GM21390 (cell line): ENCODE results near the gene M1AP.
A peak's percentile ranks its signal among the peaks of the same experiment; 100 is the strongest.

ENCODE experiments used
- ATAC-seq: cut with Tn5 transposase; IDR thresholded peaks from one replicate; pipeline ENCODE4 v1.9.1; 2021; ENCODE audit not compliant: unreplicated experiment

Gene M1AP, protein sequence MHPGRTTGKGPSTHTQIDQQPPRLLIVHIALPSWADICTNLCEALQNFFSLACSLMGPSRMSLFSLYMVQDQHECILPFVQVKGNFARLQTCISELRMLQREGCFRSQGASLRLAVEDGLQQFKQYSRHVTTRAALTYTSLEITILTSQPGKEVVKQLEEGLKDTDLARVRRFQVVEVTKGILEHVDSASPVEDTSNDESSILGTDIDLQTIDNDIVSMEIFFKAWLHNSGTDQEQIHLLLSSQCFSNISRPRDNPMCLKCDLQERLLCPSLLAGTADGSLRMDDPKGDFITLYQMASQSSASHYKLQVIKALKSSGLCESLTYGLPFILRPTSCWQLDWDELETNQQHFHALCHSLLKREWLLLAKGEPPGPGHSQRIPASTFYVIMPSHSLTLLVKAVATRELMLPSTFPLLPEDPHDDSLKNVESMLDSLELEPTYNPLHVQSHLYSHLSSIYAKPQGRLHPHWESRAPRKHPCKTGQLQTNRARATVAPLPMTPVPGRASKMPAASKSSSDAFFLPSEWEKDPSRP

GRCh38 chr2:74648009-74648443 lies at the start of gene M1AP:
M1AP (minus strand) TSS chr2:74648330; CDS start chr2:74640275, 8,055 bp downstream.
- ATAC-seq: no peak

- no peak for ATAC-seq
These were observed 48.7 kb upstream of the M1AP start for GRCh38 chr2:74696829-74697228.

DNA sequence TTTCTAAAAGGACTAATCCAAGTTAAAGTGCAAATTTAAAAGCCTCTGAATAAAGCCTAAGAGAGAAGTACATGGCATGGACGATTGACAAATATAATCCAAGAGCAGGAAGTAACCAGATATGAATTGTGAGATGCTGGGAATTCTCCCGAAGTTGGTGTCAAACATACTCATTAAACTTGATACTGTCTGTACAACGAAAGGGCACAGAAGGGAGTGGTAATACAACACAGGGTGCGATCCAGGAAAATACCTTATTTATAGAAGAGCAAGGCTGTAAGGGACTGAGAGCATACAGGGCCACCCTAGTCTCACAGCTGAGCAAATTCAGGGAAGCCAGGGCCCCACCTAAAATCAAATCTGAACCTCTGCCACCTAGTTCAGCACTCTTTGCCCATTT lies 47.5 kb upstream of the M1AP start:
- no peak for ATAC-seq

GRCh38 chr2:74694281-74694680 lies 46.2 kb upstream of the M1AP start:
- ATAC-seq: no peak

DNA sequence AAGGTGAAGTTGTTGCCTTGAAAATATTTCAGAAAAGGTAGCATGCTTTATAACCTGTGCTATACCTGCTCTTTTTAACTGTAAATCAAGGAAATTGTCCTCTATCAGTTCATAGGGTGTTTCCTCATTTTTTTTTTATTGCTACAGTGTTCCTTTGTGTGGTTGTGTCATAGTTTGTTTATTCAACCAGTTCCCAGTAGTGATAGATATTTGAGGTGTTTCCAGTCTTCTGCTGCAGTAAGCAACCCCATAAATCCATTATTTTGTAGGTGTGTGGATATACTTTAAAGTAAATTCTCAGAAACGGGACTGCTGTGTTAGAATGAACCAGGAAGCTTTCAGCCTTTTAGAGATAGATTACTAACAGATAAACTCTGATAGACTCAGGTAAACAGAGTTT lies 45.5 kb upstream of the M1AP start:
- no peak for ATAC-seq

DNA sequence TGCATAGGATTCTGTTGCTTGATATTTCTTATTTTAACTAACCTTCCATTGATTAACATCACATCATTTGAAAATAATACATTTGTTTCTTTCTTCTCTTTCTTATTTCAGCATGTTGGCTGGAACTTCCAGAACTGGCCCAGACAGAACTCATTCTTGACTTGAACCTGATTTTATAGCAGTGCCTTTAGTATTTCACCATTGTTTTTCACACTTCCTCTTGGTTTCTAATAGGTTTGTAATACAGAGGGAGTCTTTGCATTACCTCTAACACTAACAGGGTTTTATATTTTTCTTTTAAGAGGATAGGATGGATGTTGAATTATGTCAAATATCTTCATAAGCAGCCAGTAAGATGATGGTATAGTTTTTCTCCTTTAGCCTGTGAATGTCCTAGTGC lies 45.1 kb upstream of the M1AP start:
- ATAC-seq: no peak

- no peak for ATAC-seq
These were observed 43.8 kb upstream of the M1AP start for GRCh38 chr2:74691929-74692328.

GRCh38 chr2:74690571-74690970 lies 42.4 kb upstream of the M1AP start:
- peak; percentile 70 for ATAC-seq

DNA sequence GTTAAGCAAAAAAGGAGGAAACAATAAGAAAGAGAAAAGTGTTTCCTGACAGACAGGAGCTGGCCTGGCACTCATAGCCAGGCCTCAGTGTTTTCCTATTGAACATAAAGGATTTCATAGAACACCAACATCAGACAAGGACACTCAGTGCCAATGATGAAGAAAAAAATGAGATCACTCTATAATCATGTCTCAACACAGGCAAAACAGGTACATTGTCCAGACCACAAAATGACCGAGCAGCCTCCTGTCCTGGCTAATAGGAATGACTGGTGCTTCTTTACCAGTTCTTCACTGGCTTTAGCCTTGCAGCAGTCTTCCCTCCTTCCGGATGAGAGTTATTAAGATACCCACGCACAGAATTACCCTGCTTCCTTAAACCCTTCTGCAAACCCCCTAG lies 41.5 kb upstream of the M1AP start:
- ATAC-seq: no peak

DNA sequence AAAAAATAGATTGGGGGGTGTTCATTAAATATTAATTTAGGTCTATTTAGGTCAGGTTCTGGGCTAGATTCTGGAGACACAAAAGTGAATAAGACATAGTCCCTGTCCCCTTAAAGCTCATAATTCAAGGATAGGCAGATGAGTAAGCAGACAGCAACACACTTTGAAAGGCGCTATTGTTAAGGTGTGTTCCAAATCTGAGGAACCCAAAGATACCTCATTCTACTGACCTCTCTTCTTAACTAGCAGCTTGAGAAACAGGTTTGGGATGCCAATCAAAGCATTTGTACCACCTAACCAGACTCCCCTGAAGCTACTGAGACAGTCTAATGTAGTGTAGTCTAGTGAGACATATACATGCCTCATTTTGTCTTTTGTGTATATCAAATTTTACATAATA lies 40.8 kb upstream of the M1AP start:
- no peak for ATAC-seq

DNA sequence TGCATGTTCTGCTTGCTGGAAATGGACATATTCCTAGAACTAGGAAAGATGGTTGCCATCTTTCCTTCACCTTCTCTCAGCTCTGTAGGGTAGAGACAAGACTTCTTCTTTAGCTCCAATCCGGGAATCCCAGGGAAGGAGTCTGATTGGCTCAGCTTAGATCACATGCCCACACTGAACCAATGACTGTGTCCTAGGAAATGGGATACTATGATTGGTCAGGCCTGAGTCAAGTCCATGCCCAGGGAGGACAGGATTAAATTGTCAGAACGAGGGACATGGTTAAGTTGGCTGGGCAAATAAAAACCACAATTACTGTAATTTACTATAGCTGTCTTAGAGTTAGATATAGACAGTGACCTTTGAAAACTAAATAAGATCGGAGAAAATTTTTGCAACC lies 37.3 kb upstream of the M1AP start:
- no peak for ATAC-seq

- no peak for ATAC-seq
These were observed 34.4 kb upstream of the M1AP start for GRCh38 chr2:74682501-74682900.

- no peak for ATAC-seq
These were observed 31.5 kb upstream of the M1AP start for GRCh38 chr2:74679615-74680014.

DNA sequence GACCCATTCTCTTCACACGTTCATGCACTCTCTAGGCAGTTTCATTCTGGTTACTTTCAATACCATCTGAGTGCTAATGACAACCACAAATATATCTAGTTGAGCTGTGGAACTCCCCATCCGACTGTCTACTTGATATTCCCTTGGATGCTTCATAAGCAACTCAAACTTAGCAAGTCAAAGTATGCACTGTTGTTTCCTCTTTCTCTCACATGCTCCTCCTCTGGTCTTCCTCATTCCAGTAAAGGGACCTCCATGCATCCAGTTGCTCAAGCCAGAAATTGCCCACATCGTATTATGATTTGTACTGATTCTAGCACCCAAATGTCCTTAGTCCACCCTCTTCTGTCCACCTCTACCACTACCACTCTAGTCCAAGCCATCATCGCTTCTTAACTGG lies 28.2 kb upstream of the M1AP start:
- ATAC-seq: no peak

GRCh38 chr2:74675090-74675489 lies 27.0 kb upstream of the M1AP start:
- no peak for ATAC-seq

DNA sequence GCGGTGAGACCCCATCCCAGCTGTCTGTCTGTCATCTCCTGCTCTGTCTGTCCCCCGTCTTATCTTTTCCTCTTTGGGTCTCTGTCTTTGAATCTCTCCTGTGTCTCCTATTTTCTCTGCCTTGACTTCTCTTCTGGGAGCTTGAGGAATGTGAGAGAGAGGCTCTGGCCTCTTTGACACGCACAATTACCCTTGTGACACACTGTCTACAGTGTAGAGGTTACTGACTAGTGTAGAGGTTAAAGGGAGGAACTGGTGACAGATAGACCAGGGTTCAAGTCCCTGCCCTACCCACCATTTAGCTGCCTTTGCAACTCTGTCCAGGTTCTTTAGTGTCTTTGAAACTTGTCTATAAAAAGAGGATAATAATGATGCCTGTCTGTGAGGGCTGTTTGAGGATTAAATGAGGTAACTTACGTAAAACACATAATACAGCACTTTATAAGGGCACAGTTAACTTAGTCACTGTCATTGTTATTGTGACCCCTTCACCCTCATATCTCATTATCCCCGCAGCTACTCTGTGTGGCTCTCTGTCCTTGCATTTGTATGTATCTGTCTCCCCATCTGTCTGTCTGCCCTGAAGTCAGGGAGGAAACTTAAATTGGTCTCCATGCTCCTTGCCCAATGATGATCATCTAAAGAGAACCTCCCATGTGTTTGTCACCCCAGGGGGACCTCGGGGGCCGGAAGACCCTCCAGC lies 25.8 kb upstream of the M1AP start:
- no peak for ATAC-seq

- no peak for ATAC-seq
These were observed 23.3 kb upstream of the M1AP start for GRCh38 chr2:74671479-74671878.

- ATAC-seq: no peak
These were observed 22.1 kb upstream of the M1AP start for GRCh38 chr2:74670263-74670662.

DNA sequence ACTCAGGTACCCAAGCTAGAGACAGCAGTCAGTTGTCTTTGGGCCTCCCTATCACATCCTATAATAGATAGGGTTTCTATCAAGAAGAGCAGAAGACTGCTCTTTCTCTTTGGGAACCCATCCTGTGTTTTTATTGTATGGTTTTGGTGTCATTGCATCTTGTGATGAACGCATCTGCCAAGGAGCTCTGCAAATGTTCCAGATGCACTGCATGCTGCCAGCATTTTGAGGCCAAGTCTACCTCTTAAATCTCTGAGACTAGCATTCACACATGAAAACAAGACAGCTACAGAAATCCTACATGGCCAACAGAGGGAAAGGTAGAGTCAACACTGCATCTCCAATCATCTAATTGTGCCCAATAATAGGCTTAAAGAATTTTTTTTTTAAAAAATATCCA lies 20.0 kb upstream of the M1AP start:
- ATAC-seq: no peak

DNA sequence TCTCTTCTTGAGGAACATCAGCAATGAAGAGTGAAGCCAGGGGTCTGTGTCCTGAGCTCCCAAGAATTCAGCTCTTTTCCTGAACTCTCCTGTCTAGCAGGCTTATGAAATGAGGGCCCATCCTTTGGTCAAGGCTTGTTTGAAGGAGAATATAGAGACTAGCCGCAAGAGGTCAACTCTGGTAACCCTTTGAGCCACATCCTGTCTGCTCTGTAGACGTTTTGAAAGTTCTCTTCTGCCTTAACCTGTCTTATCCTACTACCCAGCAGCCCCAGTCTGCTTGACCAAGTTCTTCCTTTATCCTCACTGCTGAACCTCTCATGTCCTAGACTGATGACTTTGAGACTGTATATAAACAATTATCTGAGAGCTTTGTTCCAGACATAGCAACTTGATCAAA lies 11.3 kb upstream of the M1AP start:
- no peak for ATAC-seq

- no peak for ATAC-seq
These were observed 10.4 kb upstream of the M1AP start for GRCh38 chr2:74658516-74658915.

DNA sequence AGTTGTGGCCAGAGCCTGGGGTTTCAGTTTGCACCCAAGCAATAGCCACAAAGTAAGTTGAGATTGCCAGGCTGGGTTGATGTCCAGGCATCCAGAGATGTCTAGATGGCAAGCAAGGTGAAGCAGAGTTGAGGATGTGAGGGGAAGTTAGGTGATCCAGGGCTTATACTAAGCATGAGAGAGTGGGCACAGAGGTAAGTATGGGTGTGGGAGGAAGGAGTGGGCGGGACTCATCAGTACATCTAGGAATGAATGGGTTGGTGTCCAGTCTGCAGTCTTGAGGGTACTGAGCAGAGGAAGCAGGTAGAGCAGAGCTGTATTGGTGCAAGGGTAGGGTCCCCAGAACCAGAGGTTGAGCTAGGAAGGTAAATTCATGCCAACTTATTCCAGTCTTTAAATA lies 7.4 kb upstream of the M1AP start:
- ATAC-seq: no peak
